ENCODE results near the gene SLC26A5. TPM values are rescaled to one million over a fixed set of nuclear protein-coding genes. Genes with fewer than 3 reads are reported as not detected.

The SLC26A5 gene
- total RNA-seq, 2 donors from 2014 or later = not detected

DNA sequence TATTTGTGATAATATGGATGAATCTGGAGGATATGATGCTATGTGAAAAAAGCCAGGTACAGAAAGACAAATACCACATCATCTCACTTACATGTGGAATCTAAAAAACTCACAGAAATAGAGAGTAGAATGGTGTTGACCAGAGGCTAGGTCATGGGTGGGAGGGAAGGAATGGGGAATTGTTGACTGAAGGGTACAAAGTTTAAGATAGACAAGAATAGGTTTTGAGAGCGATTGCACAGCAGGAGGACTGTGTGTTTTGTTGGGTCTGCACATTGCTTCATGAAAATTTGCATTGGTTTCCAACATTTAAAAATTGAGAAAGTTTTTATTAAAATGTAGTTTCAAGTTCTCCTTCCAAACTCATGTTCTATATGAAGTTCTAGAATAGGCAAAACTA, 8.4 kb downstream of the SLC26A5 start:
- Histone ChIP-seq H3K27me3 (no peaks in the 10 kb centered on the region), H3K9me3 (no peaks in the 10 kb centered on the region), H3K27ac (no peak overlapping the region), H3K4me3 (no peak overlapping the region), H3K4me1 (no peaks in the 10 kb centered on the region), H3K36me3 (no peaks in the 10 kb centered on the region)
- TF ChIP-seq, protein P1, sequence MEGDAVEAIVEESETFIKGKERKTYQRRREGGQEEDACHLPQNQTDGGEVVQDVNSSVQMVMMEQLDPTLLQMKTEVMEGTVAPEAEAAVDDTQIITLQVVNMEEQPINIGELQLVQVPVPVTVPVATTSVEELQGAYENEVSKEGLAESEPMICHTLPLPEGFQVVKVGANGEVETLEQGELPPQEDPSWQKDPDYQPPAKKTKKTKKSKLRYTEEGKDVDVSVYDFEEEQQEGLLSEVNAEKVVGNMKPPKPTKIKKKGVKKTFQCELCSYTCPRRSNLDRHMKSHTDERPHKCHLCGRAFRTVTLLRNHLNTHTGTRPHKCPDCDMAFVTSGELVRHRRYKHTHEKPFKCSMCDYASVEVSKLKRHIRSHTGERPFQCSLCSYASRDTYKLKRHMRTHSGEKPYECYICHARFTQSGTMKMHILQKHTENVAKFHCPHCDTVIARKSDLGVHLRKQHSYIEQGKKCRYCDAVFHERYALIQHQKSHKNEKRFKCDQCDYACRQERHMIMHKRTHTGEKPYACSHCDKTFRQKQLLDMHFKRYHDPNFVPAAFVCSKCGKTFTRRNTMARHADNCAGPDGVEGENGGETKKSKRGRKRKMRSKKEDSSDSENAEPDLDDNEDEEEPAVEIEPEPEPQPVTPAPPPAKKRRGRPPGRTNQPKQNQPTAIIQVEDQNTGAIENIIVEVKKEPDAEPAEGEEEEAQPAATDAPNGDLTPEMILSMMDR (IDR thresholded peaks at IDR 0.05) = no peak
- DNase-seq (ENCODE audit: low spot score) = no peak

DNA sequence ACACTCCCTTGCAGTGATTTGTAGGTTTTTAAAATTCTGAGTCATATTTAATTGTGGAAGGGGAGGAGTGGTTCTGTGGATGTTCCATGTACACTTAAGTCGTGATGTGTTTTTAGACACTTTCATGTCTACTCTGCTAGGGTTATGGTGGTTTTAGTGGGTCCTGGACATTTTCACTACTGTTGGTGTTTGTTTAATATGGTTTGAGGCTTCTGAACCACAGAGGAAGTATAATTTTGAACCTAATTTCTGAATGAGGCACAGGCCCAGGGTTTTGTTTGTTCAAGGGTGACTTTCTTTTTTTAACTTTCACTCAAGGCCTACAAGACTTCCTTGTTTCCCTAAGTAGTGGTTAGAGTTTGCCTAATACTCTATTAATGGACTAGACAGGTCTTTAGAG, 13.3 kb downstream of the SLC26A5 start:
- H3K4me1 ChIP-seq = no peaks in the 10 kb centered on the region
- TF ChIP-seq, protein P1 (IDR thresholded peaks at IDR 0.05) = no peak
- H3K4me3 ChIP-seq = no peak overlapping the region

DNA sequence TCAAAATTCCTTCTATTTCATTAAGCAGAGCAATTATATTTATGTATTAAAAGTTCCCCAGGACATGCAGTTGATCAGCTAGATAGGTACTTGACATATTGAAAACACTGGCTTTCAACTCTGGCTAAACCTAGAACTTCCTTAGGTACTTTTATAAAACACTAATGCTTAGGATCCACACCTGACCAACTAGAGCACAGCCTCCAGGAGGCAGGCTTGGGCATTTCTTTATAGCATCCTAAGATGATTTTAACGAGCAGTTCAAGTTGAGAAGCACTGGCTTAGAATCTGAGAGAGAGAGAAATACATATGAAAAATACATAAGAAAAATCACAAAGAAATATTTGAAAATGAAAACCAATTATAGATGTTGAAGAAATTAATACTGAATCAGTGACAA, 20.8 kb downstream of the SLC26A5 start:
- no peaks in the 10 kb centered on the region for H3K9me3 ChIP-seq
- H3K27me3 ChIP-seq = no peaks in the 10 kb centered on the region
- TF ChIP-seq, protein P1 (IDR thresholded peaks at IDR 0.05) = no peak
- no peak overlapping the region for H3K4me3 ChIP-seq
- no peak overlapping the region for H3K27ac ChIP-seq
- DNase-seq (ENCODE audit: low spot score) = no peak
- no peaks in the 10 kb centered on the region for H3K4me1 ChIP-seq
- H3K36me3 ChIP-seq = no peaks in the 10 kb centered on the region

More for the DNA sequence above, 13.3 kb downstream of the SLC26A5 start:
- Histone ChIP-seq H3K27ac (no peak overlapping the region), H3K36me3 (no peaks in the 10 kb centered on the region), H3K9me3 (no peaks in the 10 kb centered on the region), H3K27me3 (no peaks in the 10 kb centered on the region)
- DNase-seq (ENCODE audit: low spot score) = no peak

DNA sequence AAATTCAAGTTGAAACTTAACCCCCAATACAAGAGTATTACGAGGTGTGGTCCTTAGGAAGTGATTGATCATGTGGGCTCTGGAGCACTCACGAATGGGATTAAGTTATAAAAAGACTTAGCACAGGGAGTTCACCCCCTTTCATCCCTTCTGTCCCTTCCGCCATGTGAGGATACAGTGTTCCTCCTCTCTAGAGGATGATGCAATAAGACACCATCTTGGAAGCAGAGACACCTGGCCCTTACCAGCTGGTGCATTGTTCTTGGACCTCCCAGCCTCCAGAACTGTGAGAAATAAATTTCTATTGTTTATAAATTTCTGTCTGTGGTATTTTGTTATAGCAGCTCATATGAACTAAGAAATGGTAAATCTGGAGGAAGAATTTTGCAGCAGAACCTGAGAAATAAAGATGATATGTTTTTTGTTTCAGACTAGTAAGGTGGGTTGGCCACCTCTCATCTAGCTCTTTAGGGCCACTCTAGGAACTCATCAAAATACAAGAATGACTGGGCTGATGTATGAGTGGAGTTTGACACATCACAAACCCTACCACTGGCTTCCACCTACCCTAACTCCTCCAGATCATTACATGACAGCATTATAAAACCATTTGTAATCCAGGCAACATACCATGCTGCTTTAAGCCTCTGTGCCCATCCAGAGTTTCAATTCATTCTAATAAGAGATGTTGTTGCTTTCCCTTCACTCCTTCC, 22.4 kb downstream of the SLC26A5 start:
- TF ChIP-seq, protein P1 (IDR thresholded peaks at IDR 0.05) = no peak
- Histone ChIP-seq H3K9me3 (no peaks in the 10 kb centered on the region), H3K4me3 (no peak overlapping the region), H3K27ac (no peak overlapping the region), H3K27me3 (no peaks in the 10 kb centered on the region), H3K36me3 (no peaks in the 10 kb centered on the region), H3K4me1 (no peaks in the 10 kb centered on the region)
- no peak for DNase-seq (ENCODE audit: low spot score)

DNA sequence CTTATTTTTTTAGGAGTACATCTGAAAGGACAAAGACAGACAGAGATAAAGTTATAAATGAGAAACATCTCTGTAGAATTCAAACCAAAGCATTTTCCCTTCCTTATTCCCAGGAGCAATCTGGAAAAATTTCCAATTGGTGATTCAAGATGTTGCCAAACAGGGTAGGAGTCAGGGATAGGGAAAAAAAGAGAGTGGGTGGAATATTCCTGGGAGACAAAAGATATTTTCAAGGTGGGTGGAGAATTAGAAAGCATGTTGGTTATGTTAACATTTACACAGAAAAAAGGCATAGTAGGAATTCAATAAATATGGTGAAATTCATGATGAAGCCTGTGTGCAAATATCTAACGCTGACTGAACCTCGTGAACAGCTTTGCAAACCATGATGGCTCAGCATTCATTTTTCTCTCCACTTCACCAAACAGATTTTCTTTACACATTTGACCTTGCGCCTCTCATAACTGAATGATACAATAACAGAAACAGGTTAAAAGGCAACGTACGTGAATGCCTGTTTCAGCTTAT, 25.1 kb downstream of the SLC26A5 start:
- H3K4me3 ChIP-seq = no peak overlapping the region
- no peak overlapping the region for H3K27ac ChIP-seq
- no peaks in the 10 kb centered on the region for H3K4me1 ChIP-seq
- H3K9me3 ChIP-seq = no peaks in the 10 kb centered on the region
- TF ChIP-seq, protein P1 (IDR thresholded peaks at IDR 0.05) = no peak
- H3K27me3 ChIP-seq = no peaks in the 10 kb centered on the region
- no peak for DNase-seq (ENCODE audit: low spot score)
- no peaks in the 10 kb centered on the region for H3K36me3 ChIP-seq

DNA sequence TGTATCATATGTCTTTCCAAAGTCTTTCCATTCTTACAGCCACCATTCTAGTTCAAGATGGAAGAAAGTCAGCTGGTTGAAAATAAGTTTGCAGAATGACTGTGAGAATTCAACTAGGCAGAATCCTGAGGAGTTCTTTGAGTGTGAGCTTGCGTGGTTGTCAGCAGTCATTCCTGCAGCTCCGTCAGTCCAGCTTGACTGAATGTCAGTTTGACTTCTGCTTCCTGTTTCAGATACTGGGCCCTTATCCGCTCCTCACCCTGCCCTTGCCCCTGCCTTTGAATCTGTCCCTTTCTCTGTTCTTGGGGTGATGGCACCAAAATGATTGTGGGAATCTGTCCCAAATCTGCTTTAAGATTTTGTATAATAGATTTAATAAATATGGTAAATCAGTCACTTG, 27.8 kb downstream of the SLC26A5 start:
- Histone ChIP-seq H3K4me3 (no peak overlapping the region), H3K36me3 (no peaks in the 10 kb centered on the region), H3K27ac (no peak overlapping the region), H3K4me1 (no peaks in the 10 kb centered on the region), H3K27me3 (no peaks in the 10 kb centered on the region), H3K9me3 (no peaks in the 10 kb centered on the region)
- TF ChIP-seq, protein P1 (IDR thresholded peaks at IDR 0.05) = no peak
- no peak for DNase-seq (ENCODE audit: low spot score)

All from right atrium auricular region (tissue), 2 donors.